Ectodermal cell (in vitro differentiated cells): ENCODE data around the gene METTL24.
"Not testable (repeated sequence)": the region's sequence is repeated elsewhere in the genome, so short reads cannot be mapped to it uniquely, and the experiment has no call there.

ENCODE experiments used
- H3K27ac ChIP-seq: 2 replicates; pipeline ENCODE4 v1.7.0; 2013; ENCODE audit warnings: mild to moderate bottlenecking, low read depth, low read length; ENCODE audit not compliant: insufficient read depth, poor library complexity, severe bottlenecking
- H3K27me3 ChIP-seq: 2 replicates; pipeline ENCODE4 v1.7.0; 2013; ENCODE audit warnings: mild to moderate bottlenecking, low read length; ENCODE audit not compliant: insufficient read depth, control insufficient read depth, poor library complexity, severe bottlenecking
- H3K36me3 ChIP-seq: one replicate; pipeline ENCODE4 v1.7.0; 2013; ENCODE audit warnings: low read length; ENCODE audit not compliant: control insufficient read depth, insufficient read depth
- H3K4me1 ChIP-seq: one replicate; pipeline ENCODE4 v1.7.0; 2013; ENCODE audit warnings: low read length; ENCODE audit not compliant: control insufficient read depth, insufficient read depth
- H3K4me3 ChIP-seq: 2 replicates; pipeline ENCODE4 v1.7.0; 2013; ENCODE audit warnings: low read depth, low read length, control low read depth; ENCODE audit not compliant: insufficient read depth
- H3K9me3 ChIP-seq: 2 replicates; pipeline ENCODE4 v1.7.0; 2013; ENCODE audit warnings: mild to moderate bottlenecking, low read length, moderate library complexity; ENCODE audit not compliant: control insufficient read depth
- WGBS, 2 experiments: methylation state at CpG; one replicate each; pipeline ENCODE4 v1.1.7; 2013; ENCODE audit warnings: missing lambda C conversion rate in 2 of 2; 5-methylcytosine and 5-hydroxymethylcytosine counted together

The METTL24 gene

GRCh38 chr6:110282412-110282811, 75.7 kb downstream of the METTL24 start:
- no peaks in the 10 kb centered on the region for H3K9me3 ChIP-seq
- no peaks in the 10 kb centered on the region for H3K27me3 ChIP-seq
- no peaks in the 10 kb centered on the region for H3K36me3 ChIP-seq
- no peak overlapping the region for H3K27ac ChIP-seq
- H3K4me3 ChIP-seq: no peak overlapping the region
- H3K4me1 ChIP-seq: peaks cover 3% of the 10 kb centered on the region
- WGBS, 2 experiments: 91 to 100% methylated on average over 1 of the region's 1 CpG

- Histone ChIP-seq H3K4me1 (no peaks in the 10 kb centered on the region), H3K4me3 (no peak overlapping the region), H3K27me3 (no peaks in the 10 kb centered on the region), H3K9me3 (no peaks in the 10 kb centered on the region), H3K36me3 (no peaks in the 10 kb centered on the region), H3K27ac (no peak overlapping the region)
- WGBS, 2 experiments: 64 to 71% methylated on average over 6 of the region's 7 CpGs
Measured at GRCh38 chr6:110277100-110277665, 81.0 kb downstream of the METTL24 start.

- H3K27ac ChIP-seq, H3K4me1 ChIP-seq, H3K4me3 ChIP-seq: not testable (repeated sequence)
Measured at GRCh38 chr6:110272781-110273180, 85.4 kb downstream of the METTL24 start.

GRCh38 chr6:110271732-110272022, 86.5 kb downstream of the METTL24 start:
- Histone ChIP-seq H3K9me3 (no peaks in the 10 kb centered on the region), H3K4me3 (no peak overlapping the region), H3K36me3 (no peaks in the 10 kb centered on the region), H3K27ac (no peak overlapping the region), H3K27me3 (no peaks in the 10 kb centered on the region), H3K4me1 (peaks cover 4% of the 10 kb centered on the region)
- WGBS, 2 experiments: no CpG with 5 or more reads among the region's 1 CpG

More at GRCh38 chr6:110272781-110273180, 85.4 kb downstream of the METTL24 start:
- not testable (repeated sequence) for H3K36me3 ChIP-seq, H3K9me3 ChIP-seq, H3K27me3 ChIP-seq

- H3K27me3 ChIP-seq: no peaks in the 10 kb centered on the region
- H3K4me3 ChIP-seq: no peak overlapping the region
- H3K36me3 ChIP-seq: no peaks in the 10 kb centered on the region
- H3K4me1 ChIP-seq: peaks cover 4% of the 10 kb centered on the region
- peak overlapping the region; percentile 61 for H3K27ac ChIP-seq
- no peaks in the 10 kb centered on the region for H3K9me3 ChIP-seq
- WGBS, 2 experiments: 50 to 52% methylated on average over 4 of the region's 4 CpGs
Measured at GRCh38 chr6:110270165-110270564, 88.0 kb downstream of the METTL24 start.

DNA sequence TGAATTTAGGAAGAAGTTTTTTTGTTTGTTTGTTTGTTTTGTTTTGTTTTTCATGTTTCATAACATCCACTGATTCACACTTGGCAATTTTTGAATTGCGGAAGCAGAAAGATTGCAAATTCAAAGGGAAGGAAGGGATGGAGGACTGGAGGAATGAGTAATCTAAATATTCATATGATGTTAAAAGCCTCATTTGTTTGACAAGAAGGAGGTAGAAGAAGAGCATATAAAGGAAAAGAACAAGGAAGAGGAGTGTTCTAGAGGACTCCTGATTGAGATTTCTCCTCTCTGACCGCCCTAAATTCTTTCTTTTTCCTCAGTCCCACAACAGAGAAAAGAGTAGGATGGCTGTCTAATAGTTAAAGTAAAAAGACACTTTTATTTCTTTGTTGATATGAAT, 88.5 kb downstream of the METTL24 start:
- peak overlapping the region; percentile 47 for H3K27ac ChIP-seq
- WGBS, 2 experiments: 88 to 100% methylated on average over 1 to 2 of the region's 2 CpGs
- H3K27me3 ChIP-seq: no peaks in the 10 kb centered on the region
- no peaks in the 10 kb centered on the region for H3K9me3 ChIP-seq
- H3K36me3 ChIP-seq: no peaks in the 10 kb centered on the region
- no peak overlapping the region for H3K4me3 ChIP-seq
- H3K4me1 ChIP-seq: peaks cover 4% of the 10 kb centered on the region

- Histone ChIP-seq H3K4me1 (peaks cover 4% of the 10 kb centered on the region), H3K4me3 (no peak overlapping the region), H3K27ac (no peak overlapping the region), H3K27me3 (no peaks in the 10 kb centered on the region), H3K36me3 (no peaks in the 10 kb centered on the region), H3K9me3 (no peaks in the 10 kb centered on the region)
Measured at GRCh38 chr6:110266996-110267395, 91.2 kb downstream of the METTL24 start.

- Histone ChIP-seq H3K4me3 (no peak overlapping the region), H3K27ac (no peak overlapping the region), H3K4me1 (peaks cover 4% of the 10 kb centered on the region), H3K36me3 (no peaks in the 10 kb centered on the region), H3K9me3 (no peaks in the 10 kb centered on the region), H3K27me3 (no peaks in the 10 kb centered on the region)
- 95 to 96% methylated on average over 2 to 3 of the region's 3 CpGs for WGBS, 2 experiments
Measured at GRCh38 chr6:110265273-110265672, 92.9 kb downstream of the METTL24 start.

DNA sequence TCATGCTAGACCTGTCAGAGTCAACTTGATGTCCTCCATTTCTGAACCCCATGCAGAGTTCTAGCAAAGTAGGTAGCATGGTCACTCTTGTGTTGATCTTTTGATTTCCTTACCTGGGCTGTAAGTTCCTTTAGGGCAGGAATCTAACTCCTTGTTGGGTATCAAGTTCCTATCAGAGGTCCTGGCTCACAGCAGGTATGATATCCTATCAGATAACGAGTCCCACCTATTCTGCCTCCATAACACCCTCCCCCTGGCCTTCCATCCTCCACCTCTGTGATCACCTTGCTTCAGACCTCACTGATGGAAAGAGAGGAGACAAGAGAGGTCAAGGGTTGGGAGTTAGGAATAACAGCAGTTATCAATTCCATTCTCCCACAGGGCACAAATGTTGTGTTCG, 101.8 kb downstream of the METTL24 start:
- H3K27ac ChIP-seq: no peak overlapping the region
- no peaks in the 10 kb centered on the region for H3K27me3 ChIP-seq
- no peaks in the 10 kb centered on the region for H3K36me3 ChIP-seq
- no peak overlapping the region for H3K4me3 ChIP-seq
- no peaks in the 10 kb centered on the region for H3K4me1 ChIP-seq
- no peaks in the 10 kb centered on the region for H3K9me3 ChIP-seq
- 91% methylated on average over 2 of the region's 2 CpGs for WGBS, 2 experiments

DNA sequence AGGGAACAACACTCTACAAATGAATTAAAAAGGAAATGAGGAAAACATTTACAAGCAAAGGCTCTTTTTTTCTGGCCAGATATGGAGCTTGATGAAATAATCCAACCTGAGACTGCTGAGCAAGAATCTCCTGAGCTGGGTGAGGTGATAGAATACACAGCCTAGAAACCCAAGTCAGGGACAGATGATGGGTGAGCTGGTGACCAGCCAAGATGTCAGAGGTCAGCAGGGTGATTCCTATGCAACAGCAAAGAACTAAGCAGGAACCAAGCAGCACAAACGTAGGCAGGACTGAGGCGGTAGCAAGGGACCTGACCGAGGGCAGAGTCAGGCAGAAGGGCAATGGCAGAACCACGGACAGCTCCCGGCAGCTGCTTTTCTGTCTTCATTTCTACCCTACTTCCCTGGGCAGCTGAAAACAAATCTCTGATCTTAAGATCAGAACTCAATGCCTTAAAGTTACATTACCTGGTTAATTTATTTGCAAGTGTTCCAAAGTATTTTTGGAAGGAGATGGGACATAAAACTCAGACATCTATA, 102.9 kb downstream of the METTL24 start:
- WGBS, 2 experiments: 8 to 21% methylated on average over 5 of the region's 5 CpGs

GRCh38 chr6:110250838-110251237, 107.3 kb downstream of the METTL24 start:
- 73 to 76% methylated on average over 5 of the region's 5 CpGs for WGBS, 2 experiments
- H3K4me1 ChIP-seq: no peaks in the 10 kb centered on the region

More for the DNA sequence above, 102.9 kb downstream of the METTL24 start:
- no peaks in the 10 kb centered on the region for H3K27me3 ChIP-seq
- H3K27ac ChIP-seq: no peak overlapping the region
- H3K36me3 ChIP-seq: no peaks in the 10 kb centered on the region
- no peaks in the 10 kb centered on the region for H3K9me3 ChIP-seq
- H3K4me1 ChIP-seq: no peaks in the 10 kb centered on the region
- no peak overlapping the region for H3K4me3 ChIP-seq

More at GRCh38 chr6:110250838-110251237, 107.3 kb downstream of the METTL24 start:
- Histone ChIP-seq H3K36me3 (no peaks in the 10 kb centered on the region), H3K27ac (no peak overlapping the region), H3K27me3 (no peaks in the 10 kb centered on the region), H3K9me3 (no peaks in the 10 kb centered on the region), H3K4me3 (no peak overlapping the region)
